Inflammatory macrophage treated with lipopolysaccharide for 1 hour (primary cell): Measurements from ENCODE around the gene ZNF469.

ENCODE experiments used
- DNase-seq, 2 donors: peaks; one replicate each; pipeline ENCODE4 v3.0.0-alpha.2; 2020 to 2022

ZNF469 gene

DNA sequence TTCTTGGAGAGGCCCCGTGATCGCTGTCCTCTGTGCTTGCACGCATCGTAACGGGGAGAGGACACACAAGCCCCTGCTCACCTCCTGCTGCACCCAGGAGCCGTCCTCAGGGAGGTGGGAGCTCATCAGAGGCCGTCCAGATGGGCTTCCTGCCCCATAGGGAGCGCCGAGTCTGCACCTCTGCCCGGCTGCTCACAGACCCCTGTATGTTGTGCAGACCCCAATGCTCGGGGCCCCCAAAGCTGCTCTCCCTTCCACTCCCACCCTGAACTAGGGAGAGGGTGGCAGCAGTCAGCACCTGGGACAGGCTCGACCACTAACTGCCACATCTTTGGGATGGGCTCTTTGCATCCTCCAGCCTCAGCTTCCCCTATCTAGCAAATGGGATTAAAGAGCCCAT is 4.4 kb upstream of the ZNF469 start:
- no peak for DNase-seq

DNA sequence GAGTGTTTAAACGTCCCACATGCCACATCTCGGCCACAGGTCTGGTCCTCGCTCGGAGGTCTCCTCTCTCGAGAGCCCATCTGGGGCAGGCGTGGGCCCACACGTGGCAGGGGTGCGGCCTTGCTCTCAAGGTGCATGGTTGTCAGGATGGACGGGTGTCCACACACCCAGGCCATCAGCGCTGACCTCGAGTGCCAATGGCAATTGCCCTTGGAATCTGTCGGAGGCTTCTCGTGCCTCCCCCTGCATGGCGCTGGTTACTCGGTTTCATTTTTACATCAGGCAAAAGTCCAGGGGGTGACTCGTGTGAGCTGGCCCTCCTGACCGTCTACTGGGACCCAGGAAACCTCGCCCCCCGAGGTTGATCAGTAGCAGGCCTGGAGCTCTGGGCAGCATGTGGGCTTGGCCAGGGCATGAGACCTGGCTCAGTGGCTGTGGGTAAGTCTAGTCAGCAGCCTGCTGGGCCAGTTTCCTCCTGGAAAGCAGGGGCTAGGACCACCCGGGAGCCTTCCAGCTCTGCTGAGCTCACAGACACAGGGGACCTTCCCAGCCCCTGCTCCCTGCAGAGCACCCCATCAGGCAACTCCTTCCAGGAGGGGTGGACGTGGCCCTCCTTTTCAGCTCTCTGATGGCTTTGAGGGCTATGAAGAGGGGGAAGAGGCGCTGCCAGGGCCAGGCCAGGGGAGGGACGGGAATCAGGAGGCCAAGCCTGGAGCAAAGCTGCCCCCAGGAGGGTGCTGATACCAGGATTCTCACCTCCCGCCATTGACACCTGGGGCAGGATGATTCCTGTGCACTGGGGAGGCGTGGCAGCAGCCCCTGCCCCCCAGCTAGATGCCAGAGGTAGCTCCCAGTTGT is 3.7 kb upstream of the ZNF469 start:
- no peak for DNase-seq

DNA sequence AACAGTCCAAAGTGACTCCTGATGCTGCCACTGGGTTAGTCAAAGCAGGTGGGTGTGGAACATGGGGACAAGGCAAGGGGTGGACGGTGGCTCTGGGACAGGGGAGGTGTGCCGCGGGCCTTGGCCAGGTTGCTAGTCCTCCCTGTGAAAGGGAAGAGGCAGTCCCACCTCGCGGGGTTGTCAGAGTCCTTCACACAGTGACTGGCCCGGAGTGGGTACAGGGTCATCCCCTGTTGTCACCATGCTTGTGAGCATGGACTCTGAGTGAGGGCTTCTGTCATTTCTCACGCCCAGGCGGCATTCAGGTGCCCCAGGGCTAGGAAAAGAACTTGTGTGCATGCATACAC is 3.1 kb upstream of the ZNF469 start:
- DNase-seq: no peak

DNA sequence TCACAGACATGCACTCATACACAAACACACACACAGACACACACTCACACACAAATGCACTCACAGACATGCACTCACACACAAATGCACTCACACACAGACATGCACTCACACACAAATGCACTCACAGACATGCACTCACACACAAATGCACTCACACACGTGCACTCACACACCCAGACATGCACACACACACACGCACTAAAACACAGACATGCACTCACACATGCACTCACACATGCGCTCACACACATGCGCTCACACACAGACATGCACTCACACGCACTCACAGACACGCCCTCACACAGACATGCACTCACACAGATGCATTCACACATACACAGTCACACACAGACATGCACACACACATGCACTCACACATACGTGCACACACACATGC is 2.7 kb upstream of the ZNF469 start:
- DNase-seq: no peak

DNA sequence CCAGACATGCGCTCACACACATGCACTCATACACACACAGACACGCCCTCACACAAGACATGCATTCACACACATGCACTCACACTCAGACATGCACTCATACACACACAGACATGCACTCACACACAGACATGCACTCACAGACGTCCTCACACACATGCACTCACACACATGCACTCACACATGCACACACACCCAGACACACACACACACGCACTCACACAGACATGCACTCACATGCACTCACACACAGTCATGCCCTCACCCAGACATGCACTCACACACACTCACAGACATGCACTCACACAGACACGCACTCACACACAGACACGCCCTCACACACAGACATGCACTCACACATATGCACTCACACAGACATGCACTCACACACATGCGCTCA is 2.1 kb upstream of the ZNF469 start:
- no peak for DNase-seq

DNA sequence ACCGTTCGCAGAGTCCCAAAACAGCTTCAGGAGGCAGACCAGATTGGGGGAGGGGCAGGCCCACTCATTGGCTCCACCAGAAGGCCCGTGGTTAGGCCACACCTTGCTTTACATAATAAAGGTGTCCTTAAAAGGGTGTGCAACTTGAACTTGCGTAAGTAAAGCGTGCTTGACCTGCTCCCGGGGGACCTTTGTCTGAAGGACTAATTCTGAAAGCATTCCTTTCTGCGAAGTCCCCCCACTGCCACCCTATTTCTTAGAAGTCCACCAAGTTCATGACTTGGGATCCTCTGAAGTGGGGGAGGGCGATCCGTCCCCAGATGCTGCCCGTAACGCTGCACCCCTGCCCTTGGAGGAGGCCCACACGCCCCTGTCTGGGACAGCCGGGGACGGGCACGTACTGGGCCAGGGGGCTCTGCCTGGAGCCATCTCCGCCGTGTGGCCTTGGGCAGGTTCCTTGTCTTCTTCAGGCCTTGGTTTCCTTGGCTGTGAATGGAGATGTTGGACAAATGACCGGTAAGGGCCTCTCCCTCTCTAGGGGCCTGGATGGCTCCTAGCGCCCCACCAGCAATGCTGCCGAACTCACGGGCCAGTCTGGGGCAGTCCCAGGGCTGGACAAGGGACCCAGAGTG is 823 bp upstream of the ZNF469 start:
- DNase-seq: no peak

DNA sequence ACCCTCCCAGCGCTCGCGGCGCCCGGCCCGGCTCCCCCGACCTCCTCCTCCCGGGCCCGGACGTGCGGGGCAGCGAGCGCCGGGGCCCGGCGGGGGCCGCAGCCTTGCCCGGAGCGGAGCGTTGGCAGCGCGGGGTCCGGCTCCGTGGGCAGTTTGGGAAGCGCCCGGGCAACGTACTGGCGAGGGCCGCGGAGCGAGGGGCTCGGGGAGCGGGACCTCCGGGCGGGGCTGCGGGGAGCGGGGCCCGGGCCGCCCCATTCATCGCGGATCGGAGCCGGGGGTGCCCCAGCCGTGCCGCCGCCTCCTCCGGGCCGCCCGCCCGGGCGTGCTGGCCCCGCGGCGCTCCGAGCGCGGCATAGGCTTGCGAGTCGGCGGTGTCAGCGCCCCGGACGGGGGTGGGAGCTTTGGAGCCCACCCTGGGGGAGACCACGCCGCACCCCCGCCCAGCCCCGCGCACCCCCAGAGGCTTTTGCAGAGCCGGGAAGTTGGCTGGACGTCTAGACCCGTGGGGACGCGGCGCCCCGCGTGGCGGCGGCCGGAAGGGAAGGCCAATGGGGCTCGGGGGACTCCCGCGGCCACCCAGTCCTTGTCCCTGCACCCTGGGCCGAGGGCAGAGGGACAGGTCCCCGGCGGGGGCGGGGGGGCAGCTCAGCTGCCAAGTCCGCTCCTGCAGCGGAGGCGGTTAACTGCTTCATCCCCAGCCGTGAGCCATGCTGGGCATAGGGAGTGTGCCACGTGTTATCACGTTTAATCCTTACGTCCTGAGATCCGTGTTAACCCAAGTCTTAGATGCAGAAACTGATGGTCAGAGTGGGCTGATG is 852 bp downstream of the ZNF469 start:
- peak in 1 of 2 donors; percentile 22 for DNase-seq

DNA sequence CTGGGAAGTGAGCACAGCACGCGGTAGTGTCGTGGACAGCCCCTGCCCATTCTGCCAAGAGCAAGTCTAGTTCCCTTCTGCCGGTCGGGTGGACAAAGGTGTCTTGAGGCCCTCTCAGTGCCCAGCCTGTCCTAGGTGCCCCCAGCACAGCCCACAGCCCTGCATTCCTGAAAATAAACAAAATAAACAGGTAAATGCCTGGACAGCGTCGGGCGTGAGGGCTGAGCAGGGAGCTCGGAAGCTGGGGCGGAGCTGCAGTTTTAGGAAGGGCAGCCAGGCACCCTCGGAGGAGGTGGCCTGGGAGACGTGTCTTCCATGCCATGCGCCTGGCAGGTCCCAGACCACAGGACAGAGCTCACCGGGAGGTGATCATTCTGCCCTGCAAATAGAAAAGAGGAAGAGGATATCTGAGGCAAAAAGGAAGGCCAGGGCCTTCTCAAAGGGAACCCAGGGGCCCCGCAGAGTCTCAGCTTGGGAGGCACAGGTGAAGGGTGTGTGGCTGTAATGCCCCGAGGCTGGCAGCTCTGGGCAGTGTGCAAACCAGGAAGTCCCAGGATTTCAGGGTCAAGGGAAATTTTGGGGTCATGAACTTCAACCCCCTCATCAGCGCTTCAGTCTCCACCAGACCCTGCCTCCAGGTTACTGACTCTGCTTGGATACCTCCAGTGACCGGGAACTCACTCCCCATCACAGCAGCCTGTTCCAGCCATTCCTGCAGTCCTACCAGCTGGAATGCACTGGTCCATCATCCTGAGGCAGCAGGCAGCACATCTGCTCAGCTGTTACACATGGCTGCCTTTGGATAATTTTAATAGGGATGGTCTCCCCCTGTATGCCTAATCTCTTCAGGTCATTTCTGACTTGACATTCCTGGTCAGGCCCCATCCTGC is 1.7 kb downstream of the ZNF469 start:
- no peak for DNase-seq

DNA sequence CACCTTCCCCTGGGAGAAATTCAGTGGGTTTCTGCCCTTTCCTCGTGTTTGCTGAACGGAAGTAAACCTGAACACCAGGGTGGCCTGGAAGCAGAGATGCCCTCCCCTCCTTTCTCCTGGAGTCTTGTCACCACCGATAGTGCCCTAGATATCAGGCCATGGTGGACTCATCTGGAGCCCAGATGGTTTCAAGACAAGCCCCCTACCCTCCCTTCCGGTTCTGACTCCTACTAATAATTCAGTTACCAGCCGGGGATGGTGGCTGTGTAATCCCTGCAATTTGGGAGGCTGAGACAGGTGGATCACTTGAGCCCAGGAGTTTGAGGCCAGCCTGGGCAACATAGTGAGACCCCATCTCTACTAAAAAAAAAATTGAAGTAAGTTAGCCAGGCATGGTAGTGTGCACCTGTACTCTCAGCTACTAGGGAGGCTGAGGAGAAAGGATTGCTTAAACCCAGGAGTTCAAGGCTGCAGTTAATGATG is 2.4 kb downstream of the ZNF469 start:
- DNase-seq: no peak

DNA sequence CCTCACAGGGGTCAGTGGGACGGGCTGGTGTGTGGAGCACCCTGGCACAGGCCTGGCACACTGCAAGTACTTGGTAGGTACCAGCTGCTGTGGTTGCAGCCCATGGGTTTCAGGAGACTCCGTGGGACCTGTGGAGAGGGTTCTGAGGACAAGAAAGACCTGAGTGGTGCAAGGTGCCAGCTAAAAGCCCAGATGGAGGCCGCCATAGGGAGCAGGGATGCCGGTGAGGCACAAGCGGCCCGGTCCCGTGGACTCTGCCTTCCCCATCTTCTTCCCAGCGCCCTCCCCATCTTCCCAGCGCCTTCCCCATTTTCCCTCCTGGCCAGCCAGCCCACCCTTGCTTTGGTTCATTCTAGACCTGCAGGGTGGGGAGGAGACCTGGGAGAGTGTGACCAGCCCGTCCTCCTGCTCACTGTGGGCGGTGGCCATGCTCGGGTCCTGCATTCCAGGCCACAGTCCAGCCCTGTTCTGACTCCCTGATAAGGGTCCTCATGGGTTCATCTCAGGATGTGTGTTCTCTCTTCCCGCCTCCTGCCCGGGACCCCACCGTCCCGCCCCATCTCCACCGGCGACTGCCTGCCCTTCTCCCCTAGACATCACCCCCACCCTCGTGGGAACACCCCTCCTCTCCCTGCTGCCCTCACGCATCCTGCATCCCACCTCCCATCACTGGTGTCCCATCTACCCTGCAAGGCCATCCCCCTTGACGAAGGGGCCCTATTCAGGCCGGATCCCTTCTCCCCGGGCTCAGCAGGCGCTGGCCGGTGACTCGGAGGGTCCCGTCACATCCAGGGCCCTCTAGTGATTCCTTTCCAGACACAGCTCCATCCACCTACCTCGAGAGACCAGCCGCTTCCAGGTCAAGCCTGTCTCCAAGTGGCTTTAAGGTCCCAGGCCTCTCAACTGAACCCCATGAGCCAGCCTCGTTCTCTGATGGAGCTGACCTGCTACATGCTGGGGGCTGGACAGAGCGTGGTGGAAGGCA is 3.4 kb downstream of the ZNF469 start:
- no peak for DNase-seq

DNA sequence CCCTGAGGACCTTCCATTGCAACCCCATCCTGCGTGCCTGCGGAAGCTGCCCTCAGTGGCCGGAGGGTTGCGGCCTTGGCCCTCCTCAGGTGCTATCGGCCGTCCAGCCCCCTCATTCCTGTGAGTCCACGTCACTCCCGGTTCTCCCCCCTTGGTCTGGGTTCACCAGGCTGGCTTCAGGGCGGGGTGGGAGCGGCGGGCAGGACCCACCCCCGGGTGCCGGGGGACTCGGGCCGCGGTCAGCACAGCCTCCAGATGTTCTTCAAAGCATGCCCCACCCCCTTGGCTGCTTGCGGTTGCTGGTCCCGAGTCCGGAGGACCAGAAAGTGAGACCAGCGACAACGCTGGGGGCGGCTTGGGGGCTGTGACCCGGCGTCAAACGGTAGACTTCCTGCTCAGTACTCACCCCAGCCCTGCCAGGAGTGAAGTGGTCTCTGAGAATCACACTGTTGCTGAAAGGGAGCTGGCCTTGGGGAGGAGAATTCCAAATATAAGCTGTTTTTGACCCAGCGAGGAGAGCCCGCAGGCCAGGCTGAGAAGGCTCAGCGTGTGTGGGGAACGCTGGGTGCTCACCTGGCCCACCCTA is 4.5 kb downstream of the ZNF469 start:
- DNase-seq: no peak

DNA sequence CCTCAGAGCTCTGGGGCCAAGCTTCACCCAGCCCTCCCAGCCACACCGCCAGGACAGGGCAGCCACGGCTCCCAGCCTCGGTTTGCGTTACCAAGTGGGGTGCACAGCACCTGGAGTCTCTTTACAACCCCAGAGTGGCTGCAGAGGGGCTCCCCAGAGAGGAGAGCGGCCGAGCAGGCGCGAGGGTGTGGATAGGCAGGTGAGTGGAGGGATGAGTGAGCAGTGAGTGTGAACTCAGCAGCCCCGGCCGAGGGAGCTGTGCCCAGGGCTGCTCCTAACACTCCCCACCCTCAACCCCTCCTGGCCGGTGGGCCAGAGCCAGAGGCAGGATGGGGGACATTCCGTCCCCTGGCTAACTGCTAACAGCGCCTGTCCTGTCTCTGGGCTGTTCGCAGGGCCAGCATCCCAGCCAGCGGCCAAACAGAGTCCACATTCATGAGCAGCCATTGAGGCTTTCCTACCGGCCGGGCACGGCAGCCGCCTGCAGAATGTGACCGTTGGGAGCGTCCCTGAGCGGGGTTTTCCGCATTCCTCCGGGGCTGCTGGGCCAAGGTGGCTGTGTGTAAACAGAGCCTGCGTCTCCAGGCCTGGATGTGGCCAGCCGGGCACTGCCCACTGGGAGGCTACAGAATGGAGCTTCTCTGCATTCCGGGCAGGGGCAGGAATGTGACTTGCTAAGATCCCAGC is 5.3 kb downstream of the ZNF469 start:
- no peak for DNase-seq

DNA sequence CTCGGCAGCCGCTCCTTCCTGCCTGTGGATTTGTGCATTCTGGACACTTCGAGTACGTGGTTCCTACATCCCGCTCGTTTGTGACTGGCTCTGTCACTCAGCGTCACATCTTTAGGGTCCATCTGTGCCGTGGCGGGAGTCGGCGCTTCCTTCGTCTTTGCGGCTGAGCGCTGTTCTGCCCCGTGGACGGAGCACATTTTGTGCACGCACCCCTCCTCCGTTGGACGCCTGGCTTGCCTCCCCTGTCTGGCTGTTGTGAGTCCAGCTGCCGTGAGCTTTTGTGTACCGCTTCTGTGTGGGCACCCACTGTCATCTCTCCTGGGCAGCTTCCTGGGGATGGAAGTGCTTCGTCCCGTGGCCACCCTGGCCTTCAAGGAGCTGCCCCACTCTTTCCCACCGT is 6.4 kb downstream of the ZNF469 start:
- no peak for DNase-seq

DNA sequence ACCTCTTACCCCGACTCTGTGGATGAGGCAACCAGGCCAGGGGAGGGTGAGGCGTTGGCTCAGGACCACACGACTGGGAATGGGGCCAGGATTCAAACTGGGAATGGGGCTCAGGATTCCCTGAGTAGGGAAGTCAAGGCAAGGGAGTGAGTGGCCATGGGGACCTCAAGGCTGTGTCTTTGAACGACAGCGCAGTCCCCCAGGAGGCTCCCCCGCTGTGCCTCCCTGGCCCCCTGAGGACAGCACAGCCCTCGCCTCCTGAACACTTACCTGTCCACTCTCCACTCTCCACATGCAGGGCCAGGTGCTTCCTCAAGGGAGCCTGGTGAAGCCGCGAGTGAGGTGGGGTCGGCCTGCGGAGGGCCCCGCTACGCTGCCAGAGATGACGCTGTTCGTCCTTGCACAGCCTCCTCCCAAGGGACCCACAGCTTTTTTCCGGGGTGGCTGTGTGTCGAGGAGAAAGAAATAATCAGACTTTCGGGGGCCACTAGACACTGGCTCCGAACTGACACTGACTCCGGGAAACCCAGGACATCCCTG is 6.9 kb downstream of the ZNF469 start:
- DNase-seq: no peak

DNA sequence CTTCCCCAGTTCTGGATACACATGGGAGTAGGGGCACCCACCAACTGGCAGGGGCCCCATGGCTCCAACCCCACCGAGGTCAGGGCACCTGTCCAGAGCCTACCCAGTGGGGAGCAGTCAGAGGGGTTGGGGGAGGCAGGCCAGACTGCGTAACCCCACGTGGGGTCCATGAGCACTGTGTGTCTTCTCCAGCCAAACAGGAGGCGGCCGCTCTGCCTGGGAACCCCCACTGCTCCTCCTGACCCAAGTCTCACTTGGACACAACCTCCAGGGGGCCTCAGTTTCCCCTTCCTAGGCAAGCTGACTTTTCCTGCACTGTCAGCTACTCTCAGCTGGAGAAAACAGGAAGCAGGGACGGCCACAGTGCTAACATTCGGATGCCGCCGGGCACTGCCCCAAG is 7.5 kb downstream of the ZNF469 start:
- no peak for DNase-seq

DNA sequence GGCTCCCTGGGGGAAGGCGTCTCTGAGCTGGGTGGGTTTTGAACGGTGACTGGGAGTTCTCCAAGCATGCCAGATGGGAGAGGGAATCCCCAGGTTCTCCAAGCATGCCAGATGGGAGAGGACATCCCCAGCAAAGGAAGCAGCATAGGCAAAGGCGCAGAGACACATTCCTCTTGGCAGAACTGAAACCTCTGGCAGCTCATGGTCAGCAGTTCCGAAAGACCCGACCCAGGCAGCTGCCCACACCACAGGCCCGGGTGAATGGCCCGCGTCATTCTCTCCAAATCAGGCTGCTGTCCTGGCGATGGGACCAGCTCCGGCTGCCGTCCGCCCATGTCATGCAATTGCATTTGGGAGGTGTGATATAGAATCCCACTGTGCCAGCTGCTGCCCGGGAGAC is 8.0 kb downstream of the ZNF469 start:
- DNase-seq: no peak

DNA sequence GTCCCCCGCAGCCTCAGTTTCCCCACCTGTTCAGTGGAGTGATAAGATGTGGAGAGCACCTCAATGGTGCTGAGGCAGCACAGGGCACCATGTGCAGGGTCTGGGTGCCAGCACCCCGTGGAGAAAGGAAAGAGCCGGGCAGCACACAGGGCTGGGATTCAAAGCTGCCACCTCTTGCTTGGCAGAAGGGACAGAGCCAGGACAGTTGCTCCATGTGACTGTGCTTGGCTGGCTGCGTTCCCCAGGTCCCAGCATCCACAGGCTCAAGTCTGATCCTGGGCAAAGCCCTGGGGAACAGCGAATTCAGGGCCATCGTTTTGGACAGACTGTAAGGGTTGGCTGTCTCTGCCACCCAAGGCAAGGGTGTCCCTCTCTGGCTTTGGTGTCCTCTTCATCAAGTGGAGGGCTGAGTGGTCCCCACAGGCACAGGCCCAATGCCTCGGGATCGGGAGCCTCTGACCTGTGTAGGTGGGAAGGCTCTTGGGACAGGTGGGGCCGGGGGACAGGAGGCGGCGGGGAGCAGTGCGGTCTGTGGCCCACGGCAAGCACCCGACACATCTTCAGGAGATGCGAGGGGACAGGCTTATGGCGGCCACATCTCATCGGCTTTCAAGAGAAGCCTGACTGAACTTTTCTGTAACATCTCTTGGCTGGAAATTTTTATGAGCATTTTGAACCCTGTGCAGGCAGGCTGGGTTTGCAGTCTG is 8.5 kb downstream of the ZNF469 start:
- DNase-seq: no peak

DNA sequence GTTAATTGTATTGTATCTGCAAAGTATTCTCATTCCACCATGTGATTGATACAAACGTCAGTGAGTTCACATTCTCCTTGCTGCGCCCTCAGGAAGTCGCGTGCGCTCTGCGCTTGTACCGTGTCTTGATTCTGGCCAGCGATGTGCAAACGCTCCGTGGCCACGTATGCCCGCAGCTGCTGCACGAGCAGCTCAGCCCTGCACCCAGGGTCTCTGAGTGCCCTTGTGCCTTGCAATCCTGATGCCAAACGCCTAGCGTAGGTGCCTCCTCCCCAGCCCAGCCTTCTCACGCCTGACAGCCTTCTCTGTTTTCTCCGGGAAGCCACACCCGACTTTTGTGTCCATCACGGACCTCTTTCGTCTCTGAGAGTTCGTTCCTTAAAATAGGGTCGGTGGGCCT is 9.4 kb downstream of the ZNF469 start:
- no peak for DNase-seq

DNA sequence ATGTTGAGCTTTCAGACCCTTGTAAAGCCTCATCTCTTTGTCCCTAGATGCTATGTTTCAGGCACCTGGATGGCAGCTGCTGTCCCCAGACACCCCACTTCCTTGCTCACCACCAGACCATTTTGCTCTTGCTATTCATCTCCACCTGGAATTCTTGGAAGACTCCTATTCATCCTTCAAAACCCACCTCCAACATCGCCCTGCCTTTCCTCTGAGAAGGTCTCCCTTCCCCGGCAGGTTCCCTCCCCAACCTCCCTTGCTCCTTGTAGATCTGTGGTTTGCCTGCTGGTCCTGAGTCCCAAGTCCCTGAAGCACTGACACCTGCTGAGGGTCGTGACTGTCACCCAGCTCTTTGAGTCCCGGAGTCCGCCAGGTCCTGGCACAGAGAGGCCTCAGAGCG is 9.9 kb downstream of the ZNF469 start:
- no peak for DNase-seq
